HG03442 (cell line): ENCODE results near the gene SRBD1.

Source experiments
- ATAC-seq: cut with Tn5 transposase; IDR thresholded peaks from one replicate; pipeline ENCODE4 v1.9.1; 2021; ENCODE audit warnings: mild to moderate bottlenecking, moderate library complexity; ENCODE audit not compliant: unreplicated experiment

SRBD1 gene, protein sequence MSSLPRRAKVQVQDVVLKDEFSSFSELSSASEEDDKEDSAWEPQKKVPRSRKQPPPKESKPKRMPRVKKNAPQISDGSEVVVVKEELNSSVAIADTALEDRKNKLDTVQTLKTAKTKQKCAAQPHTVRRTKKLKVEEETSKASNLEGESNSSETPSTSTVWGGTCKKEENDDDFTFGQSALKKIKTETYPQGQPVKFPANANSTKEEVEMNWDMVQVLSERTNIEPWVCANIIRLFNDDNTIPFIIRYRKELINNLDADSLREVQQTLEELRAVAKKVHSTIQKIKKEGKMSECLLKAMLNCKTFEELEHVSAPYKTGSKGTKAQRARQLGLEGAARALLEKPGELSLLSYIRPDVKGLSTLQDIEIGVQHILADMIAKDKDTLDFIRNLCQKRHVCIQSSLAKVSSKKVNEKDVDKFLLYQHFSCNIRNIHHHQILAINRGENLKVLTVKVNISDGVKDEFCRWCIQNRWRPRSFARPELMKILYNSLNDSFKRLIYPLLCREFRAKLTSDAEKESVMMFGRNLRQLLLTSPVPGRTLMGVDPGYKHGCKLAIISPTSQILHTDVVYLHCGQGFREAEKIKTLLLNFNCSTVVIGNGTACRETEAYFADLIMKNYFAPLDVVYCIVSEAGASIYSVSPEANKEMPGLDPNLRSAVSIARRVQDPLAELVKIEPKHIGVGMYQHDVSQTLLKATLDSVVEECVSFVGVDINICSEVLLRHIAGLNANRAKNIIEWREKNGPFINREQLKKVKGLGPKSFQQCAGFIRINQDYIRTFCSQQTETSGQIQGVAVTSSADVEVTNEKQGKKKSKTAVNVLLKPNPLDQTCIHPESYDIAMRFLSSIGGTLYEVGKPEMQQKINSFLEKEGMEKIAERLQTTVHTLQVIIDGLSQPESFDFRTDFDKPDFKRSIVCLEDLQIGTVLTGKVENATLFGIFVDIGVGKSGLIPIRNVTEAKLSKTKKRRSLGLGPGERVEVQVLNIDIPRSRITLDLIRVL

DNA sequence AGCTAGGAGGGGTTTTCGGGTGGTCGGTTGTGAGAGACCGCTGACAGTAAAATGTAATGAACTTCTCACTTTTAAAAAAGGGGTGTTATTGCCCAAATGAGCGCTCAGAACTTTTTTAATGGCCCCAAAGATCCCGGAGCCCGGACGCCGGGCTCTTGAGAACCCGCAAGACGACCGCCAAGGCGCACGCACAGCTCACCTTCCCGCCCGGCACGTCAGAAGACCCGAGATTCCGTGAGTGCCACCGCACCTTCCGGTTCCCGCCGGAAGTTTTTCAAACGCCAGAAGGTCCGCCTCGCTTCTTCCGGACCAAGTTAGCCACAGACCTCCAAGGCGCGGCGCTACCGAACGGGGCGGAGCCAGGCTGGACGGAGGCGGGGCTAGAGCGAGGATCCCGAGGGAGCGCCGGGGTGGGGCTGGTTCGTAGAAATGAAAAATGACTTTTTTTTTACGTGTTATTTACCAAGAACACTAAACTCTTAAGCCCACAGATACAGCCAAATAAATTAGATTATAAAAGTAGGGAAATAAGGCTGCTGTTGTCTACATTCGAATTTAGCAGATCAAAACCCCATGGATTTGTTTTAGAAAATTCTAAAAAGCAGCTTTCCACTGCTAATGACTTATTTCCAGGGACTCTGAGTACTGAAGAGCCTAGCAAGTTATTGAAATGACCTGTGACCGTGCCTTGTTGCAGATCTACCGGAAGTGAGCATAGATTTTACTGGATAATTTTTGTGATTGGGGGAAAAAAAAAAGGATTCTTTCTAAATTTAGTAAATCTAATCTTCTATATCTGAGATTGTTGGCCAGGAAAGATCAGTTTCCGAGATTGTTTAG lies at the start of gene SRBD1:
Gene SRBD1, minus strand, starts transcription at position 248 of the 840 bp plus-strand sequence. CDS start 5,826 bp downstream, outside the sequence.
- ATAC-seq: peak; percentile 94

DNA sequence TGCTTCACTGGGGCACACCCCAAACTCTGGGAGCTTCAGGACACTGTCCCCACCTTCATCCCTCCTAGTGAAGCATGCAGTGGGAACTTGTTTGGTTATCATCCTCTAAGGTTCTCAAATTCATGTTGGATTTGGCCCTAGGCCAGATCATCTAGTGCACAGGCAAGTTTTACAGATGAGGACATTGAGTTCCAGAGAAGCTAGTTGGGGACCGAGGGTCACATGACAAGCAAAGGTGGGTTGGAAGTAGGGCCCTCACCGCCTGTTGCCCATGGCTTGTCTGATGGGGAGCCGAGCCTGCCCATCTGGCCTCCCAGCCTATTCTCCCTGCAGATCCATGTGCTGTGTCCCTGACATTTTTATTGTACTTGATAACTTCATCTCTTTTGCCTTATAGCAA lies 43.2 kb upstream of the SRBD1 start:
- ATAC-seq: no peak

DNA sequence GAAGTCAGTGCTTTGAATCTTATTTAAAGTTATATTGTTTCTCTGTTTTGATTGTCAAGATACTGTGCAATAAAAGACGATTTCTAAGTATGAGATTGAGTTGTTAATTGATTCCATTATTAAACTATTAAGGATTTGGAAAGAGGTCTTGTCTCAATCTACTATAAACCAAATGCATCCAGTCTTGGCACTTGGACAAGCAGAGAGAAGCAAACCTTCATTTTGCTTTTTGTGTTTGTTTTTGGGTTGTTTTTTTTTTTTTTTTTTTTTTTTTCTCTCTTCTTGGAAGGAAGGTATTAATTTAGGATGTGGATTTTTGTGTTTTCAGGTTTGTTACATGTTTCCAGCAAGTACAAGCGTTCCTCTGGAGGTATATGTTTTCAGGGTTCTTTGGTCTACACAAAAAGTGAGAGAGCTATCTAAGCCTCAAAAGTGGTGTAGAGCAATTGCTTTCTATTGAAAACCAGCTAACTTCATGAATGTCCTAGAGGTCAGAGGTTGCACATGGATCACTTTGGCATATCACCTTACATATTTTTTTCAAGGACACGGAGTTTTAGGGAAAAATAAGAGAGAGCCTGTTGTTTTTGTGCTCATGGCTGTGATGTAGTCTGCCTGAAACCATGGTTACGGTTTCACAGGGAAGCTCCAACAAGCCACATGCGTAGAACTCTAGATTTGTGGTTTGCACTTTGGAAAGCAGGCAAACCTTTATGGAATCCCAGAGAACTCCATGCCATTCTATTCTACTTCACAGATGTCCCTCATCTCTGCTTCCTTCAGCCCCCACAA lies 42.3 kb upstream of the SRBD1 start:
- no peak for ATAC-seq

DNA sequence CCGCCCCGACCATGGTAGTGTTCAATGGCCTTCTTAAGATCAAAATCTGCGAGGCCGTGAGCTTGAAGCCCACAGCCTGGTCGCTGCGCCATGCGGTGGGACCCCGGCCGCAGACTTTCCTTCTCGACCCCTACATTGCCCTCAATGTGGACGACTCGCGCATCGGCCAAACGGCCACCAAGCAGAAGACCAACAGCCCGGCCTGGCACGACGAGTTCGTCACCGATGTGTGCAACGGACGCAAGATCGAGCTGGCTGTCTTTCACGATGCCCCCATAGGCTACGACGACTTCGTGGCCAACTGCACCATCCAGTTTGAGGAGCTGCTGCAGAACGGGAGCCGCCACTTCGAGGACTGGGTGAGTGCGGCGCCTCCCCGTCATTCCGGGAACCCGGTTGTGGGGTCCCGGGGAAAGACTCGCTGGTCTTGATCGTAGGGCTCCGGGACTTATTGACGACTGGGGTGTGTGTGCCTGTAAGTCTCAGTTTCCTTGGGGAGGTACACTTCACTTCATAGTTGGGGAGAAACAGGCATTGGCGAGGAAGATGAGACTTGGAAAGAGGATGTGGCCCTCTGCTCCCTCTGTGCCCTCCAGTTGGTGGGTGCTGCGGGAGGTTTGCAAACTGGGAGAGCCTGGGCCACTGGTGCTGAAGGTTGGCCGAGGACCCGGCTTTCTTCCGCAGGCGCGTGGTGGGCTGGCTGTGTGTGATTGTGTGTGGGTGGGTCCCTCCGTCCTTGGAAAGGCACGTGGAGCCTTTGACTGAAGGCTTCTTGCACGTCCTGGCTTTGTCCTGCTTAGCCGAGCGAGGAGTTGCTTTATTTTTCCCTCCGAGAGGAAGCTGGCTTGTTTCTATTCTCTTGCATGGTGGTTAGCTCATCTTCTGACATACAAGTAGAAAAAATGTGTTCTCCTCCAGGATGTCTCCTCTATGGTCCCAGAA lies 41.3 kb upstream of the SRBD1 start:
- no peak for ATAC-seq

DNA sequence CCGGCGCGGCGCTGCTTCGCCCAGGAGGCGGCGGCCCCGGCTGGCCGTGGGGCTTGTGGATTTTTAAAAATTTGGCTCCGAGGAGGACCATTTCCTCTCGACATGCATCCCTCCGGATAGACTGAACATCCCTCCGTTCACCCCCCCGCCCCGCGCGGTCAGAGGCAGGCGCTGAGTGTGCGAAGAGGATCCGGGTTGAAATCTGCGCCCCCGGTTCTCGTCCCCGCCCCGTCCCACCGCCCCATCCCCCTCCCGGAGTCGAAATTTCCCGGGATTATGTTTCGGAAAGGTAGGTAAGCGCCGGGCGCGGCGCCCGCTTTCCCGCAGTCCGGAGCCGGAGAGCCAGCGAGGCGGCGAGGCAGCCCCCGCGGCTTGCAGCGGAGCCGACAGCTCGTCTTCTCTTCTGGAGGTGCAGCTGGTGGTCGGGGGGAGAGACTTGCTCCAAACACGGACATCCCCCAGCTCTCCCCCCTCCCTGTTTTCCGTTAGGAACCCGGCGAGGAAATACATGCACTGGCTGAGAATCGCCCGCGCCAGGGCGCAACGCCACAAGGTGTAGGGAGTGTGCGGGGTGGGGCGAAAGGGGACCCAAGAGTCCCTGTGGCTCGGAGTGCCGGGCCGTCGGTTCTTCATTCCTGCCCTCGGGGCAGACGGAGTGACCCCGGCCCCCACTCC lies 40.5 kb upstream of the SRBD1 start, which contains the start of gene PRKCE:
Gene PRKCE, plus strand, starts transcription at position 261 of the 675 bp plus-strand sequence.
- peak; percentile 2 for ATAC-seq

DNA sequence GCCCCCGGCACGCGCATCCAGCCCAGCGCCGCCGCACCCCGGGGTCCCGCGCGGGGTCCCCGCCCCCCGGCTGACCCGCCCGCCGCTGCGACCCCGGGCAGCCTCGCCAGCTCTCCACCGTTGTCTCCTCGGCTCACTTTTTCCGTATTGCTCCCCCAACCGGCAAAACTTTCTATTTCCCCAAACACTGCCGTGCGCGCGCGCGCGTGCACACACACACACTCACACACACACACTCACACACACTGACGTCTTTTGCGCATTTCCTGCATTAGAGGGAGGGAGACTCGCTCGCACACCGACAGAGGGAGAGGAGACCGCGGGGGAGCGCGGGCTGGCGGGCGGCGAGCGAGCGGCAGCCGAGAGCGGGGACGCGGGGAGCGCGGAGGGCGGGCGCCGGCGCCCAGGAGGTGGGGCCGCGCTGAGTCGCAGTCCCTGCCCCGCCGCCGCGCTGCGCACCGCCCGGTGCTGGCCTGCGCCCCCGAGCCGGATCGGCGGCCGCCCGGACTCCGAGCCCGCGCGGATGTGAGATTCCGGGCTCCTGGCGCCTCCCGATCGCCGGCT lies 39.9 kb upstream of the SRBD1 start:
- ATAC-seq: peak; percentile 65

DNA sequence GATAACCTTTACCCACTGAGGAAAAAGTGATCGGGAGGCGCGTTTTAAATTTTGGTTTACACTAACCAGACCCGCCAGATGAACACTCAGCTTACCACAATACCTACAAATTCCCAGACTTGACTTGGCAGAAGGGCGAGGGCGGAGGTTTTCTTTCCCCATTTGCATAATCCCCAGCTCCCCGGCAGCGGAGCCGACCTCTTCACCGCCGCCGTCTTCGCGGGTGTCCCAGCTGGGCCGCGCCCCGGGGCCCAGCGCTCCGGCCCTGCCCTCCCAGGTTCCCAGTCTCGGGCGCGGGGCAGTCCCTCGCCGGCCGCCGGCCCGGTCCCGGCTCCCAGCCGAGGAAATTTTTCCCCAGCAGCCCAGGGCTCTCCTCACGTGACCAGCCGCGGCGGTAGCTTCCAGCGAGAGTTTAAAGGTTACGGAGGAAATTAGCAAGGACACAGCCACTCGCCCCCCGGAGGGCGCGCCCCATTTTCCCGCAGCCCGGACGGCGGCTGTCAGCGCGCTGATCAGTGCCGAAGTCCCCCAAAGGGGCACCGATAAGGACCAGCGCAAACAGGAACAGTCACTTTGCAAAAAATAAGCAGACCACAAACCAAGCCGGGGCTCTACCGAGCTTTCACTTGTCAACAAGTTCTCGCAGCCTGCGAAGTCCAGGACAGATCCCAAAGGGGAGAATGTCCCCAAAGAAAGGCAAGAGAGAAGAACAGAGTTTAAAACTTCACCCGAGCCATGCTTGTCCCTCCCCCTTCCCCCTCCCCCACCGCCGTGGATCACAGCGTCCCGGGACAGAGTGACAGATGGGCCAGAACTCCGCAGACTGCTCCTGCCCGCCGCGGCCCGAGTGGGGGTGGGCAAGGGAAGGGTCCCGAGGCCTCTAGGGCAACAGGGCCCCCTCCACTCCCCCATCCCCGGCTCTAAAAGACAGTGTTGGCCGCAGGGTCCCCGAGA lies 39.1 kb upstream of the SRBD1 start:
- ATAC-seq: no peak

DNA sequence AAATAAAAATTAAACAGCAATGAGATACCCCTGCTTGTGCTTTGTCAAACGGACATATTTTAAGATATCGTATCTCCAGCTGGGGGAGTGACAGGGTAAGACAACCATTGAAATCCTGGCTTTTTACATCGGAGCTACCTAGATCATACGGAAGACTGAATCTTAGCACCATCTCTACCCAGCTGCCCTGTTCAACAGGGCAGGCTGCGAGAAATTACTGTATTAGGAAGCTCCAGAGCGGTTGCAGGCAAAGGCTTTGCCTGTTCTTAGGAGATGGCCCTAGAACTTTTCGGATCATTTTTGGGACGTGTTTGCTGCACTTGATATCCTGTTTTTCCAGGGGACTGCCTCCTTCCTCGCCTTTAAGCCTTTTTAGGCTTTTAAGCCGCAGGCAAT lies 38.4 kb upstream of the SRBD1 start:
- ATAC-seq: no peak

DNA sequence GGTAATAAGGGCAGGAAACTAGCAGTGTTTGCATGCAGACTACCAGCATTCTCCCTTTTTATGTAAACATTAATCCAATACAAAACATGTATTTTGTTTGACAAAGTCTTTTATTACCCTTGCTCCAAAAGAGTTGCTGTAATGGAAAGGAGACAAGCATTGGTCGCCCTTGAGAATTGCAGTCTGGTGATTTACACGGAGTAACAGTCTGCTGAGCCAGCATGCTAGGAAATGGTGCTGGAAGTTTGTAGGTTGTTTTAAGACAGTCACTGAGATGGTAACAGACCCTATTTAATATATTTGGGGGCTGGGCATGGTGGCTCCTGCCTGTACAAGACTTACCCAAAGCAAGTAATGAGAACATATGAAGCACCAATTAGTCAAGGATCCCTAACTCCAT lies 37.6 kb upstream of the SRBD1 start:
- ATAC-seq: no peak

DNA sequence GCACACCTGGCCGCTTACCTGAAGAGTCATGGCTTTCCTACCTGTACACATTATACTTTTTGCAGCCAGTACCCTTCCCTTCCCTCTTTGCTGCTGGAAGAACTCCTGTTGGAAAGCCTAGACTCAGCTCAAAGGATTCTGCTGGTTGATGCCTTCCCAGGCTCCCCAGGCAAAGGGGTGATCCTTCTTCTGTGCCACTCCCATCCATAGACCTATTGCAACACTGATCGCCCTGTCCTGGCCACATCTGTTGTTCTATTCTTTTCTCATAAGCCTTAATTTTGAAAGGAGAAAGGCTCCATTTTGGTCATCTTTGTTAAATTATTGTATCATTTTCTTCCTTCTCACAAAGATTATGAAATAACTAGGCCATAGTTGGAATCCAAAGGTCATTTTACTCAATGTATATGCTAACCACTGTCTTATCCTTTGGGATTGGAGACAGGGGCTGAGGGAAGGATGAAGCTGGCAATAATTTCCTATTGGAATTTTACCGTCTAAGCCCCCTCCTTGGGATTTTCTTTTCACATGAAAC lies 37.0 kb upstream of the SRBD1 start:
- ATAC-seq: no peak

DNA sequence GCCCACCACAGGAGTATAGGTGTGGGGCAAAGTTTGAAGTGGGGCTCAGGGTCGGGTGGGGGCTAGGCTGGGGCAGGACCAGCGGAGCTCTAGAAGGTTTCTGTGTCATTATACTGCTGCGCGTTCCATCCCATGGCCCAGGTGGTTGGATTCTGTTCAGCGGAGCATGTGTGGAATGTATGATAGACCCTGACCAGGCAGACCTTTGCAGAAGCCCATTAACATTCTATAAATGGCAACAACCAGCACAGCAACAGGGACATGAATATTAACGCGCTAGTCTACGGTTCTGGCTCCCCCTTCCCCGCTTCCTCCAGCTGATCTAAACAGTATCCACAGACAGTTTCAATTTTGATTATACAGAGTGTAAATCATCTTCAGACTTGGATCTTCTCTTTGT lies 36.3 kb upstream of the SRBD1 start:
- ATAC-seq: no peak

DNA sequence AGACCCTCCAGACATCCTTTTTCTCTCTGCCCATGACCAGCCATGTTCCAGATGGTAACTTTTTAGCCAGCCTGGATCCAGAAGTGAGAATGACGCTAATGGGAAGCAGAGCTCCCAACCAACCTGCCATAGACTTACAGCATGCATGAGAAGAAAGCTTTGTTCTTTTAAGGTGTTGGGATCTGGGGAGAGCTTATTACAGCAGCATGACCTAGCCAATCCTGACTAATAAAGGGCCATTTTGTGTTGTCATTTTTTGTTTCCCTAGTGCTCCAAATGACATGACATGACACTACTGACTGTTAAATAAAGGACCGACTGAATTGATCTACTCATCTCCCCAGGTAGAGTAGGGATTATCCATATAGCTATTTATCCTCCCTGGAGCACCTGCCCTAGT lies 35.2 kb upstream of the SRBD1 start:
- no peak for ATAC-seq

DNA sequence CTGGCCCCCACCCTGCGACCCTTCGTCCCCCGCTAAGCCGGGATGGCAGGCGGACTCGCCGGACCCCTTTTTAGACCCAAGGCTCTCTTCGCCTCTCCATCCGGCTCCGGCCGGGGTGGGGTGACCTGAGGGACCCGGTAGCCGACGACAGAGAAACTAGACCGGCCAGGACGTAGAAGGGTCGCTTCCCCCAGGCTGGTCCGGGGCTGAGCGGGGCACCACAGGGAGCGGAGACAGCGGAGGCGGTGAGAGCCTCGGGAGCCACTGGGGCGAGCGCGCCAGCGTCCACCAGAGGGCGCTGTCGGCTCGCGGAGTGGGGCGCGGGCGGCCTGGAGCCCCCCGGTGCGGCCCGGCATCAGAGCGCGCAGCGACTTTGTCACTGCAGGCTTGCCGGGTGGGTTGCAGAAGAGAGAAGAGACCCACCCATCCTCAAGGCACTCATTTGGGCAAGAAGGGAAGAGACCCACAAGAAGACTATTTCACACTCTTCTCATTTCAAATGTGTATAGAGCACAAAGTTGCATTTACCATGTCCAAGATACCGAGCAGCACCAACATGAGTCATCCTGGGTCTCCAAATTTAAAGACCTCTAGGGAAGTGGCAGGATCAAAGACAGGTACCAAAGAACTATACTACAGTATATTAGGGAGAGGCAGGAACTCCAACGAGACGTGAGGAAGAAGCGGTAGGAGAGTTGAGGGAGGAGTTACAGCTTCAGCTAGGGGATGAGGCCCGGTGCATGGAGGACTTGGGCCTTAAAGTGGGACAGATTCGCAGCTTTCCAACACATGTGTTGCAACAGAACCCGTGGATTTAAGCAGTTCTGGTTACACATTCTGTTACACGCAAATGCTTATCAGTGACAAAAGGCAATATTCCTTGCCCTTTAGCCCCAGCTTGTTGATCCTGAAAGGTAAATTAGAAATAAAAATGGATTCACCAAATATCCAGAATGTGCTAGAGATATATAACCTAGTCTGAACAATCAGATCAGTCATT lies 32.8 kb upstream of the SRBD1 start:
- peak; percentile 69 for ATAC-seq

DNA sequence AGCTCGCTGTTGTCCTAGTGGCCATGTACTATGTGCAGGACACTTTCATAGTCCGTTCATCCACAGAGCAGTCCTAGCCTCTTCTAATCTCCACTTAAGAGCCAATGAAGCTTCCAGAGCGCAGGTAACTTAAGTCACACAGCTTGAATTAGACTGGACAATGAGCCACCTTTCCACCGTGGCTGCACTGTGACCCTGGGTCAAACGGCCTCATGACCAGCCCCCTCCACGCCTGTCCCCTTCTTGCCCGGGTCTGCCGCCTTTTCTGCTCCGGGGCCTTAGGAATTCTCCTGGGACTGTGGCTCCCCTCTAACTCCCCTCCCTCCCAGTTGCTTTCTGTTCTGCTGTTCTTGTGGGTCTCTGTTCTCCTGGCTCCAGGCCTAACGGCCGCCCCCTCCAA lies 32.0 kb upstream of the SRBD1 start:
- ATAC-seq: no peak

DNA sequence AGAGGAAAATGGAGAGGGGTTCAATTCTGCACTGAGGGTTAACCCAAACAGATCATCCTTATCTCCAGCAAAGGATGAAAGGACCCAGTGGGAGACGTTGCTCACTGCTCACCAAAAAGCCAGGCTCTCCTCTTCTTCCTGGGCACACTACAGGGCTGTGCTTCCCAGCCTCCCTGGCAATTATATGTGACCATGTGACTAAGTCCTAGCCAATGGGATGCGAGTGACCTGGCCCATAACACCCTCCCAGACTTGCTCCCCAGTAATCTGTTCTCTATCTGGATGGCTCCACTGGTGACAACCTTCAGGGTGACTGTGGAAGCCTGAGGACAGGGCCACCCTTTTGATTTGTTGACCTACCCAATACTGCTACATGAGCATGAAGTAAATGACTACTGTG lies 29.5 kb upstream of the SRBD1 start:
- no peak for ATAC-seq
